NT2/D1 (cell line): ENCODE measurements around the gene WFS1.

ENCODE experiments used
- YY1 ChIP-seq: IDR thresholded peaks from 2 replicates; pipeline ENCODE4 v1.6.1; 2011; ENCODE audit not compliant: insufficient read length, insufficient read depth
- ZNF274 ChIP-seq: IDR thresholded peaks from 2 replicates; pipeline ENCODE4 v1.6.1; 2011; ENCODE audit warnings: mild to moderate bottlenecking, low read depth, low read length

DNA sequence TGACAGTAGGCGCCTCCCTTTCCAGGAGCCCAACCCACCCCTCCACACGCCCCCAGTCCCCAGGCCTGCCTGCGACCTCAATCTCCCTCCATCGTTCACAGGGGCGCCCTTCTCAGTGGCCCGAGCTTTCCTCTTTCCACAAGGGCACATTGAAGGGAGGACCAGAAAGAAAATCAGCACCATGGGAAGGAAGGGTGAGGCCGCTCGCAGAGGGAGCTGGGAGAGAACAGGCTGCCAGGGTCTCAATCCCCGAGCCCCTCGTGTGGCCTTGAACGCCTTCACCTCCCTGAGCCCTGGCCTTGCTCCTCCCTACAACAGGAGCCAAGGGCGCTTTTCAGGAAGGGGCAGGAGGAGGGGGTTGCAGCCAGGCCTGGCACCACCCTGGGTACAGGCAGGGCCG, 66.5 kb downstream of the WFS1 start:
- no peak for TF ChIP-seq YY1
- TF ChIP-seq ZNF274, result no peak
